MCF 10A (cell line): ENCODE data around the gene RILP. TPM values are rescaled to one million over a fixed set of nuclear protein-coding genes. Genes with fewer than 3 reads are reported as not detected.

ENCODE experiments used
- BruUV-seq: library from RNA; stranded (reverse); fragments of 400-500 nt; replicated peaks from 2 replicates; lab custom pipeline; 2021; lab: Mats Ljungman, UMichigan
- CTCF ChIA-PET: fragments of 300-600 bp; sonication (Branson Sonifier 250); formaldehyde crosslinking; extraction: SDS; loops from one replicate; lab custom pipeline; 2021; ENCODE audit warnings: antibody characterized with exemption, inconsistent platforms; lab: Yijun Ruan, JAX
- POLR2A ChIA-PET: fragments of 300-600, 350-650 bp; sonication (Branson Sonifier 250); formaldehyde crosslinking; extraction: SDS; loops from one replicate; lab custom pipeline; 2020; ENCODE audit warnings: antibody characterized with exemption, inconsistent platforms; lab: Yijun Ruan, JAX
- DNase-seq: peaks from one replicate; pipeline ENCODE4 v3.0.0-alpha.2; 2018; ENCODE audit not compliant: unreplicated experiment
- H3K27ac Mint-ChIP-seq: one replicate; pipeline ENCODE4 v1.8.0; 2022; ENCODE audit warnings: mild to moderate bottlenecking, low read depth, mixed read lengths; ENCODE audit not compliant: unreplicated experiment
- H3K27me3 Mint-ChIP-seq: one replicate; pipeline ENCODE4 v1.8.0; 2022; ENCODE audit warnings: mixed read lengths; ENCODE audit not compliant: insufficient read depth, unreplicated experiment
- H3K36me3 Mint-ChIP-seq: one replicate; pipeline ENCODE4 v1.8.0; 2022; ENCODE audit warnings: mild to moderate bottlenecking, moderate library complexity, mixed read lengths; ENCODE audit not compliant: insufficient read depth, unreplicated experiment
- H3K4me1 Mint-ChIP-seq: one replicate; pipeline ENCODE4 v1.8.0; 2022; ENCODE audit warnings: mixed read lengths; ENCODE audit not compliant: insufficient read depth, unreplicated experiment
- H3K4me3 Mint-ChIP-seq: one replicate; pipeline ENCODE4 v1.8.0; 2022; ENCODE audit warnings: mild to moderate bottlenecking, moderate library complexity, mixed read lengths; ENCODE audit not compliant: unreplicated experiment
- H3K9me3 Mint-ChIP-seq: one replicate; pipeline ENCODE4 v1.8.0; 2022; ENCODE audit warnings: mixed read lengths; ENCODE audit not compliant: unreplicated experiment
- intact Hi-C: fragments of 100-400 bp; cut with micrococcal nuclease; formaldehyde crosslinking; loops from 2 replicates; pipeline ENCODE4 v1.14.1; 2022
- total RNA-seq: library from RNA; stranded (reverse); gene quantifications from 2 replicates; pipeline ENCODE4 v1.2.3, GENCODE V29; 2022
- TF ChIP-seq, protein P1 (sequence below): fragments of 200-600 bp; IDR thresholded peaks from one replicate; pipeline ENCODE4 v1.8.0; 2022; ENCODE audit warnings: antibody characterized with exemption, mild to moderate bottlenecking; ENCODE audit not compliant: unreplicated experiment

RILP gene
- total RNA-seq, 1 experiment from 2014 or later, result 2.6 TPM

GRCh38 chr17:1617620-1618174, 32.0 kb downstream of the RILP start:
- intact Hi-C loops, result no loop called here
- H3K36me3 Mint-ChIP-seq, result peaks cover 6% of the 10 kb centered on the region
- no peaks in the 10 kb centered on the region for H3K4me1 Mint-ChIP-seq
- no TSS peak for BruUV-seq
- H3K27me3 Mint-ChIP-seq, result no peaks in the 10 kb centered on the region
- no peaks in the 10 kb centered on the region for H3K9me3 Mint-ChIP-seq
- TF ChIP-seq, protein P1, sequence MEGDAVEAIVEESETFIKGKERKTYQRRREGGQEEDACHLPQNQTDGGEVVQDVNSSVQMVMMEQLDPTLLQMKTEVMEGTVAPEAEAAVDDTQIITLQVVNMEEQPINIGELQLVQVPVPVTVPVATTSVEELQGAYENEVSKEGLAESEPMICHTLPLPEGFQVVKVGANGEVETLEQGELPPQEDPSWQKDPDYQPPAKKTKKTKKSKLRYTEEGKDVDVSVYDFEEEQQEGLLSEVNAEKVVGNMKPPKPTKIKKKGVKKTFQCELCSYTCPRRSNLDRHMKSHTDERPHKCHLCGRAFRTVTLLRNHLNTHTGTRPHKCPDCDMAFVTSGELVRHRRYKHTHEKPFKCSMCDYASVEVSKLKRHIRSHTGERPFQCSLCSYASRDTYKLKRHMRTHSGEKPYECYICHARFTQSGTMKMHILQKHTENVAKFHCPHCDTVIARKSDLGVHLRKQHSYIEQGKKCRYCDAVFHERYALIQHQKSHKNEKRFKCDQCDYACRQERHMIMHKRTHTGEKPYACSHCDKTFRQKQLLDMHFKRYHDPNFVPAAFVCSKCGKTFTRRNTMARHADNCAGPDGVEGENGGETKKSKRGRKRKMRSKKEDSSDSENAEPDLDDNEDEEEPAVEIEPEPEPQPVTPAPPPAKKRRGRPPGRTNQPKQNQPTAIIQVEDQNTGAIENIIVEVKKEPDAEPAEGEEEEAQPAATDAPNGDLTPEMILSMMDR, result no peak
- peak; percentile 56 for DNase-seq
- ChIA-PET POLR2A (interaction anchor here (0.7 to 1.0 kb wide), 2 partner anchors 7 to 12 kb away, joined by 3 read pairs; no protein-coding TSS in a partner anchor), CTCF (interaction anchor here (0.5 to 1.1 kb wide), 4 partner anchors 11 to 254 kb away, joined by 3 to 5 read pairs (median 4); no protein-coding TSS in a partner anchor)
- no peak overlapping the region for H3K27ac Mint-ChIP-seq
- no peak overlapping the region for H3K4me3 Mint-ChIP-seq

DNA sequence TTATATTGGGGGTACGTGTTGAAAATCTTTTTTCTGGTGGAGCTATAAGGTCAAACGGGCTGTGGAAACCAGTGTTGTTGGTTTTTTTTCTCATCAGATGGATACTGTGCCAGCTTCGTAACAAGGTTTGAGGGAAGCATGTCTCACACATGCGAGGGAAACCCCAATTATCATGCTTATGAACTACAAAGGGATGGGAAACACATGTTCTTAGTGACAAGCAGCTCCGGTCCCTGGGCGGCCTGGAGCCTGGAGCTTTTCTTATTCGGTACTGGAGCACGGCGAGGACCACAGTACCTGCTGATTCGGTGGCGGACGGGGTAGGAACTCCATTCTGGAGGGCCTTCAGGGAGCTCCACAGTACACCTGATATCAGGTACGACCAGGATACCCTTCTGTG, 33.6 kb downstream of the RILP start:
- TF ChIP-seq, protein P1, result no peak
- H3K36me3 Mint-ChIP-seq, result peaks cover 6% of the 10 kb centered on the region
- H3K9me3 Mint-ChIP-seq, result no peaks in the 10 kb centered on the region
- CTCF ChIA-PET, result interaction anchor here (0.6 to 1.4 kb wide), 2 partner anchors 14 to 153 kb away, joined by 3 to 4 read pairs; no protein-coding TSS in a partner anchor
- H3K4me3 Mint-ChIP-seq, result no peak overlapping the region
- BruUV-seq, result no TSS peak
- no peaks in the 10 kb centered on the region for H3K4me1 Mint-ChIP-seq
- intact Hi-C loops, result no loop called here
- POLR2A ChIA-PET, result interaction anchor here (1.3 kb wide), 1 partner anchor 9 kb away, joined by 3 read pairs; no protein-coding TSS in a partner anchor
- no peak for DNase-seq
- no peak overlapping the region for H3K27ac Mint-ChIP-seq
- no peaks in the 10 kb centered on the region for H3K27me3 Mint-ChIP-seq

DNA sequence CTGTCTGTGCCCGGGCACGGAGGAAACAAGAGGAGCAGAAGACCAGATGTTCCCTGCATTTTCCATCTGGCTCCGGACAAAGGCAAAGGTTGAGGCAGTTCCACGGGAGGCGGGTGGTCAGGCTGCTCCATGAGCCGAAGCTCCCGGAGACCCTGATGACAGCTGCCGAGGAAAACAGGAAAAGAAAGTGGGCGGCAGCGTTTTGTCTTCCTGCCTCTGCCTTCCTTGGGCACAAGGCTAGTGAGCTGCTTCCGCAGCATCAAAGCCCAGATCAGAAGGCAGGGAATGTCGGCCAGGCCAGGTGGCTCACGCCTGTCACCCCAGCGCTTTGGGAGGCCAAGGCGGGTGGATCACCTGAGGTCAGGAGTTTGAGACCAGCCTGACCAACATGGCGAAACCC, 37.3 kb downstream of the RILP start:
- H3K9me3 Mint-ChIP-seq, result no peaks in the 10 kb centered on the region
- H3K4me3 Mint-ChIP-seq, result no peak overlapping the region
- DNase-seq, result no peak
- H3K36me3 Mint-ChIP-seq, result no peaks in the 10 kb centered on the region
- intact Hi-C loops, result no loop called here
- ChIA-PET POLR2A (no interaction called here), CTCF (no interaction called here)
- no peak overlapping the region for H3K27ac Mint-ChIP-seq
- no TSS peak for BruUV-seq
- TF ChIP-seq, protein P1, result no peak
- no peaks in the 10 kb centered on the region for H3K4me1 Mint-ChIP-seq
- no peaks in the 10 kb centered on the region for H3K27me3 Mint-ChIP-seq

- ChIA-PET CTCF (interaction anchor here (0.6 kb wide), 1 partner anchor 38 kb away, joined by 3 read pairs; no protein-coding TSS in a partner anchor), POLR2A (interaction anchor here (1.0 kb wide), 1 partner anchor 14 kb away, joined by 3 read pairs; no protein-coding TSS in a partner anchor)
These were observed 38.0 kb downstream of the RILP start for GRCh38 chr17:1611715-1612114.

More at GRCh38 chr17:1611715-1612114, 38.0 kb downstream of the RILP start:
- H3K36me3 Mint-ChIP-seq, result no peaks in the 10 kb centered on the region
- intact Hi-C loops, result no loop called here
- H3K27ac Mint-ChIP-seq, result no peak overlapping the region
- TF ChIP-seq, protein P1, result no peak
- no peak for DNase-seq
- no peak overlapping the region for H3K4me3 Mint-ChIP-seq
- H3K9me3 Mint-ChIP-seq, result no peaks in the 10 kb centered on the region
- H3K4me1 Mint-ChIP-seq, result no peaks in the 10 kb centered on the region
- BruUV-seq, result no TSS peak
- H3K27me3 Mint-ChIP-seq, result no peaks in the 10 kb centered on the region
